ENCODE measurements around the gene CDHR2. TPM values are rescaled to one million over a fixed set of nuclear protein-coding genes. Genes with fewer than 3 reads are reported as not detected.

CDHR2 gene
- total and polyA plus RNA-seq, 4 donors, result 0.20 to 23.0 (median 10.9) TPM

GRCh38 chr5:176560364-176560763 lies 11.2 kb downstream of the CDHR2 start:
- no peaks in the 10 kb centered on the region for H3K27me3 ChIP-seq (ENCODE audit: control insufficient read depth, insufficient read depth, low read length)
- no peak for DNase-seq (ENCODE audit: low read depth in 4 of 6, low spot score in 6 of 6)
- no peaks in the 10 kb centered on the region for H3K9me3 ChIP-seq (ENCODE audit: control insufficient read depth, insufficient read depth, low read length)
- H3K36me3 ChIP-seq (ENCODE audit: control insufficient read depth, insufficient read depth, low read length), result no peaks in the 10 kb centered on the region
- WGBS (ENCODE audit: insufficient coverage), result 88% methylated on average over 4 of the region's 8 CpGs
- H3K4me3 ChIP-seq (ENCODE audit: low read depth, low read length), result no peak overlapping the region
- no peak overlapping the region for H3K27ac ChIP-seq (ENCODE audit: low read depth, low read length)
- peaks cover 4% of the 10 kb centered on the region for H3K4me1 ChIP-seq (ENCODE audit: control insufficient read depth, insufficient read depth, low read length)

GRCh38 chr5:176561259-176561658 lies 12.1 kb downstream of the CDHR2 start:
- Histone ChIP-seq H3K4me3 (ENCODE audit: low read depth, low read length) (no peak overlapping the region), H3K4me1 (ENCODE audit: control insufficient read depth, insufficient read depth, low read length) (peaks cover 4% of the 10 kb centered on the region), H3K27me3 (ENCODE audit: control insufficient read depth, insufficient read depth, low read length) (no peaks in the 10 kb centered on the region), H3K36me3 (ENCODE audit: control insufficient read depth, insufficient read depth, low read length) (no peaks in the 10 kb centered on the region), H3K9me3 (ENCODE audit: control insufficient read depth, insufficient read depth, low read length) (no peaks in the 10 kb centered on the region), H3K27ac (ENCODE audit: low read depth, low read length) (no peak overlapping the region)
- 90% methylated on average over 2 of the region's 3 CpGs for WGBS (ENCODE audit: insufficient coverage)
- no peak for DNase-seq (ENCODE audit: low read depth in 4 of 6, low spot score in 6 of 6)

GRCh38 chr5:176562189-176562588 lies 13.0 kb downstream of the CDHR2 start:
- no peaks in the 10 kb centered on the region for H3K27me3 ChIP-seq (ENCODE audit: control insufficient read depth, insufficient read depth, low read length)
- no peak for DNase-seq (ENCODE audit: low read depth in 4 of 6, low spot score in 6 of 6)
- H3K36me3 ChIP-seq (ENCODE audit: control insufficient read depth, insufficient read depth, low read length), result no peaks in the 10 kb centered on the region
- H3K4me3 ChIP-seq (ENCODE audit: low read depth, low read length), result no peak overlapping the region
- H3K9me3 ChIP-seq (ENCODE audit: control insufficient read depth, insufficient read depth, low read length), result no peaks in the 10 kb centered on the region
- no peak overlapping the region for H3K27ac ChIP-seq (ENCODE audit: low read depth, low read length)
- H3K4me1 ChIP-seq (ENCODE audit: control insufficient read depth, insufficient read depth, low read length), result peaks cover 4% of the 10 kb centered on the region
- 68% methylated on average over 8 of the region's 10 CpGs for WGBS (ENCODE audit: insufficient coverage)

- H3K27me3 ChIP-seq (ENCODE audit: control insufficient read depth, insufficient read depth, low read length), result no peaks in the 10 kb centered on the region
- 95% methylated on average over 5 of the region's 10 CpGs for WGBS (ENCODE audit: insufficient coverage)
- DNase-seq (ENCODE audit: low read depth in 4 of 6, low spot score in 6 of 6), result no peak
Observed at GRCh38 chr5:176564002-176564401, 14.9 kb downstream of the CDHR2 start.

GRCh38 chr5:176565760-176566288 lies 16.7 kb downstream of the CDHR2 start:
- H3K9me3 ChIP-seq (ENCODE audit: control insufficient read depth, insufficient read depth, low read length), result no peaks in the 10 kb centered on the region
- 50% methylated on average over 4 of the region's 6 CpGs for WGBS (ENCODE audit: insufficient coverage)
- H3K27me3 ChIP-seq (ENCODE audit: control insufficient read depth, insufficient read depth, low read length), result no peaks in the 10 kb centered on the region
- no peak overlapping the region for H3K4me3 ChIP-seq (ENCODE audit: low read depth, low read length)
- no peak for DNase-seq (ENCODE audit: low read depth in 4 of 6, low spot score in 6 of 6)
- no peaks in the 10 kb centered on the region for H3K36me3 ChIP-seq (ENCODE audit: control insufficient read depth, insufficient read depth, low read length)
- peaks cover 4% of the 10 kb centered on the region for H3K4me1 ChIP-seq (ENCODE audit: control insufficient read depth, insufficient read depth, low read length)
- no peak overlapping the region for H3K27ac ChIP-seq (ENCODE audit: low read depth, low read length)

More at GRCh38 chr5:176564002-176564401, 14.9 kb downstream of the CDHR2 start:
- H3K9me3 ChIP-seq (ENCODE audit: control insufficient read depth, insufficient read depth, low read length), result no peaks in the 10 kb centered on the region
- H3K27ac ChIP-seq (ENCODE audit: low read depth, low read length), result no peak overlapping the region
- H3K4me1 ChIP-seq (ENCODE audit: control insufficient read depth, insufficient read depth, low read length), result peaks cover 4% of the 10 kb centered on the region
- no peaks in the 10 kb centered on the region for H3K36me3 ChIP-seq (ENCODE audit: control insufficient read depth, insufficient read depth, low read length)
- H3K4me3 ChIP-seq (ENCODE audit: low read depth, low read length), result no peak overlapping the region

GRCh38 chr5:176568657-176569056 lies 19.5 kb downstream of the CDHR2 start:
- Histone ChIP-seq H3K27me3 (ENCODE audit: control insufficient read depth, insufficient read depth, low read length) (no peaks in the 10 kb centered on the region), H3K4me3 (ENCODE audit: low read depth, low read length) (no peak overlapping the region), H3K4me1 (ENCODE audit: control insufficient read depth, insufficient read depth, low read length) (no peaks in the 10 kb centered on the region), H3K9me3 (ENCODE audit: control insufficient read depth, insufficient read depth, low read length) (no peaks in the 10 kb centered on the region), H3K27ac (ENCODE audit: low read depth, low read length) (no peak overlapping the region), H3K36me3 (ENCODE audit: control insufficient read depth, insufficient read depth, low read length) (no peaks in the 10 kb centered on the region)
- no peak for DNase-seq (ENCODE audit: low read depth in 4 of 6, low spot score in 6 of 6)
- WGBS (ENCODE audit: insufficient coverage), result 70% methylated on average over 10 of the region's 18 CpGs

GRCh38 chr5:176570044-176570443 lies 20.9 kb downstream of the CDHR2 start:
- H3K4me3 ChIP-seq (ENCODE audit: low read depth, low read length), result no peak overlapping the region
- no peak overlapping the region for H3K27ac ChIP-seq (ENCODE audit: low read depth, low read length)
- WGBS (ENCODE audit: insufficient coverage), result 77% methylated on average over 6 of the region's 6 CpGs
- H3K4me1 ChIP-seq (ENCODE audit: control insufficient read depth, insufficient read depth, low read length), result peaks cover 6% of the 10 kb centered on the region
- DNase-seq (ENCODE audit: low read depth in 4 of 6, low spot score in 6 of 6), result no peak
- no peaks in the 10 kb centered on the region for H3K27me3 ChIP-seq (ENCODE audit: control insufficient read depth, insufficient read depth, low read length)
- H3K36me3 ChIP-seq (ENCODE audit: control insufficient read depth, insufficient read depth, low read length), result no peaks in the 10 kb centered on the region
- H3K9me3 ChIP-seq (ENCODE audit: control insufficient read depth, insufficient read depth, low read length), result no peaks in the 10 kb centered on the region

- DNase-seq (ENCODE audit: low read depth in 4 of 6, low spot score in 6 of 6), result peak in 5 of 6 donors; percentile 17 to 77 (median 37)
- peaks cover 19% of the 10 kb centered on the region for H3K4me1 ChIP-seq (ENCODE audit: control insufficient read depth, insufficient read depth, low read length)
- WGBS (ENCODE audit: insufficient coverage), result 38% methylated on average over 17 of the region's 18 CpGs
Observed at GRCh38 chr5:176573564-176574296, 24.6 kb downstream of the CDHR2 start.

GRCh38 chr5:176574297-176574591 lies 25.1 kb downstream of the CDHR2 start:
- Histone ChIP-seq H3K27ac (ENCODE audit: low read depth, low read length) (no peak overlapping the region), H3K4me1 (ENCODE audit: control insufficient read depth, insufficient read depth, low read length) (peaks cover 22% of the 10 kb centered on the region), H3K4me3 (ENCODE audit: low read depth, low read length) (no peak overlapping the region), H3K36me3 (ENCODE audit: control insufficient read depth, insufficient read depth, low read length) (peaks cover 4% of the 10 kb centered on the region), H3K27me3 (ENCODE audit: control insufficient read depth, insufficient read depth, low read length) (no peaks in the 10 kb centered on the region), H3K9me3 (ENCODE audit: control insufficient read depth, insufficient read depth, low read length) (no peaks in the 10 kb centered on the region)
- DNase-seq (ENCODE audit: low read depth in 4 of 6, low spot score in 6 of 6), result no peak
- WGBS (ENCODE audit: insufficient coverage), result 44% methylated on average over 10 of the region's 10 CpGs

More at GRCh38 chr5:176573564-176574296, 24.6 kb downstream of the CDHR2 start:
- H3K27ac ChIP-seq (ENCODE audit: low read depth, low read length), result no peak overlapping the region
- H3K9me3 ChIP-seq (ENCODE audit: control insufficient read depth, insufficient read depth, low read length), result no peaks in the 10 kb centered on the region
- H3K4me3 ChIP-seq (ENCODE audit: low read depth, low read length), result no peak overlapping the region
- H3K27me3 ChIP-seq (ENCODE audit: control insufficient read depth, insufficient read depth, low read length), result no peaks in the 10 kb centered on the region
- peaks cover 4% of the 10 kb centered on the region for H3K36me3 ChIP-seq (ENCODE audit: control insufficient read depth, insufficient read depth, low read length)

- Histone ChIP-seq H3K4me1 (ENCODE audit: control insufficient read depth, insufficient read depth, low read length) (peaks cover 23% of the 10 kb centered on the region), H3K9me3 (ENCODE audit: control insufficient read depth, insufficient read depth, low read length) (no peaks in the 10 kb centered on the region), H3K27ac (ENCODE audit: low read depth, low read length) (no peak overlapping the region), H3K36me3 (ENCODE audit: control insufficient read depth, insufficient read depth, low read length) (peaks cover 4% of the 10 kb centered on the region), H3K27me3 (ENCODE audit: control insufficient read depth, insufficient read depth, low read length) (no peaks in the 10 kb centered on the region), H3K4me3 (ENCODE audit: low read depth, low read length) (no peak overlapping the region)
- whole genome bisulfite sequencing (ENCODE audit: insufficient coverage), result 92% methylated on average over 6 of the region's 14 CpGs
- DNase-seq (ENCODE audit: low read depth in 4 of 6, low spot score in 6 of 6), result no peak
Observed at GRCh38 chr5:176575066-176575465, 25.9 kb downstream of the CDHR2 start.

All from spinal cord (tissue), 10 donors.